ENCODE results near the gene MYO1G. TPM values are rescaled to one million over a fixed set of nuclear protein-coding genes. Genes with fewer than 3 reads are reported as not detected.

The MYO1G gene
- total RNA-seq: 100 to 1,000 TPM in 3 of 5 experiments, 10 to 100 TPM in 2; 29.2 to 385 (median 107) TPM
- 10 to 100 TPM; 51.1 to 76.0 TPM for polyA plus RNA-seq
- total RNA-seq: 199 reads per million, percentile 93 among the genes with 10 or more reads in this experiment

DNA sequence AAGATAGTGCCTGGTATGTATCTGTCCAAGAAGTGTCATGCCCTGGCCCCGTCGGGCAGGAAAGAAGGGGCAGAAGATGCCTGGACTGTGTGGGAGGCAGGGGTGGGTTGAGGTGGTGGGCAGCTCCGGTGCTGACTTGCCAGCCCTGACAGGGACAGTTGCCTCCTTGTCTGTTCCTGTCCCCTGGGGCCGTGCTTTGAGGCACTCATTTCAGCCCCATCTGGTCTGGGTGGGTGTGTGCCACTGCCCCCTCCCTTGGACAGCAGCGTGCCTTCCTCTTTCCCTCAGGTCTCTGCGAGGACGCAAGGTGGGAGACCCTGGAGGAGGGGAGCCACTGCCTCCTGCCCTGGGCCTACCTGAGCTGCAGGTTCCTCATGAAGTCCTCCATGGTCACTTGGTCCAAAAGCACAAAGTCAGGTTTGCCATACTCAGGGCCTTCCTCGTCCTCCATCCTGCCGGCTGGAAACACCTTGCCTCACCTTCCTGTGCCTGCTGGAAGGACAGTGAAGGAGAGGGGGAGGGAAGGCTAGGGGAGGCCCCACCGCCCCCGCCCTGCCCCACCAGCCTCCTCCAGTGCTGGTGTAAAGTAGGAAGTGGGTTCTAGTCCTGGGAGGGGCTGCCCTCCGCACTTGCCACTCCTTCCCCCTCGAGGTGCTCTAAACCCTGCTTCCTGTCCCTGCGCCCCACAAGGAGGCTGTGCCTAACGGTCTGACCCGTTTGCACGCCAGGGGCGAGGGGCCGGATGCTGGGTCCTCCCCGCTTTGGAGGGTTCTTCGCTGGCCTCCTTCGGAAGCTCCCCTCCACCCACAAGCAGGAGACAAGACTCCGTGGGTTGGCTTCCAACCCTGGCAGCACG is at the start of gene MYO1G:
Gene MYO1G (minus strand): TSS at position 505 of the 856 bp plus-strand sequence. CDS start 54 bp downstream, at position 451.
- peaks cover 3 to 60% (median 18%) of the 10 kb centered on the region in 5 donors for H3K36me3 Mint-ChIP-seq
- CTCF ChIA-PET: interaction anchor here (0.6 to 1.3 kb wide), 4 partner anchors 18 to 110 kb away, joined by 3 to 4 read pairs (median 4); no protein-coding TSS in a partner anchor
- peak; percentile 83 for ATAC-seq
- peak; percentile 58 to 90 (median 87) for DNase-seq
- H3K9me3 Mint-ChIP-seq: no peaks in the 10 kb centered on the region
- POLR2A ChIA-PET: interaction anchor here (1.0 to 19.9 kb wide), 15 partner anchors 10 to 158 kb away, joined by 3 to 309 read pairs (median 5); partner anchors contain the start of genes CCM2, H2AZ2, PURB and TBRG4
- peaks cover 19 to 43% (median 29%) of the 10 kb centered on the region in 3 experiments for H3K36me3 ChIP-seq (ENCODE audit: control insufficient read depth in 2 of 3, insufficient read depth in 3 of 3, low read length in 3 of 3)
- peak within 1 kb of the TSS; percentile 84 to 100 (median 94) for H3K4me3 Mint-ChIP-seq
- H3K27me3 ChIP-seq (ENCODE audit: control insufficient read depth in 2 of 2, insufficient read depth in 2 of 2, low read length in 2 of 2): no peaks in the 10 kb centered on the region
- peaks cover 47 to 95% (median 65%) of the 10 kb centered on the region in 7 donors for H3K4me1 Mint-ChIP-seq
- H3K4me1 ChIP-seq (ENCODE audit: control insufficient read depth in 2 of 2, insufficient read depth in 2 of 2, low read length in 2 of 2): peaks cover 57 to 66% of the 10 kb centered on the region in 2 donors
- intact Hi-C loops (cut with micrococcal nuclease): loop anchor here (1.0 to 5.0 kb wide), 18 partner anchors 8 to 934 kb away; partner anchors contain the start of genes H2AZ2 (in 2 of the 2), PURB (in 2 of the 2), TBRG4 (in 2 of the 2) and TMED4 (in 2 of the 2)
- peak within 1 kb of the TSS; percentile 83 for H3K27ac ChIP-seq (ENCODE audit: low read depth, low read length)
- no peaks in the 10 kb centered on the region for H3K27me3 Mint-ChIP-seq
- H3K4me3 ChIP-seq (ENCODE audit: low read length): peak within 1 kb of the TSS; percentile 78
- peak within 1 kb of the TSS; percentile 93 to 99 (median 96) for H3K27ac Mint-ChIP-seq
- no peaks in the 10 kb centered on the region for H3K9me3 ChIP-seq (ENCODE audit: control insufficient read depth in 2 of 3, low read length in 3 of 3)

DNA sequence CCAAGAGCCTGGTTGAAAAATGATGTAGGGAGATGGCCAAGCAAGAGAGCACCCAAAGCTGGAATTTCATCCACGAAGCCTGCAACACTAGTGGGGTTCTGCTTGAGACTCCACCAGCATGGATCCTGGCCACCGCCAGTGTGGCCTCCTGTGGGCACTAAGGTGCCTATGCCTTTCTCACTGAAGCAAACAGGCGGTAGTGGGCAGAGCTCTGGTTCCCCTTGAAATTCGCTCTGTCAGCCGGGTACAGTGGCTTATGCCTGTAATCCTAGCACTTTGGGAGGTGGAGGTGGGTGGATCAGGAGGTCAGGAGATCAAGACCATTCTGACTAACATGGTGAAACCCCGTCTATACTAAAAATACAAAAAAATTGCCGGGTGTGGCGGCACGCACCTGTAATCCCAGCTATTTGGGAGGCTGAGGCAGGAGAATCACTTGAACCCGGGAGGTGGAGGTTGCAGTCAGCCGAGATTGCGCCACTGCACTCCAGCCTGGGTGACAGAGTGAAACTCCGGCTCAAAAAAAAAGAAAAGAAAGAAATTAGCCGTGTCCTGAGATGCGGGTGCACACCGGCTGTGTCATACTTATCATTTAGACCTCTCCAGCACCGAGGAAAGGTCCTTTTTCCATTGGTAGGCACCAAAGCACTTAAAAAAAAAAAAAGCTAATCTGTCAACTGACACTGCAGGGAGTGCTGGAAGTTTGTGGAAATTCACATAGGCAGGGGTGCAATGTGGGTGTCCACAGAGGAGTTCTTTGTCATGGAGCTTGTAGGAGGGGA is 49.5 kb upstream of the MYO1G start:
- Mint-ChIP-seq H3K36me3 (peaks cover 5 to 63% (median 37%) of the 10 kb centered on the region in 5 donors), H3K27me3 (no peaks in the 10 kb centered on the region), H3K4me3 (peak overlapping the region; percentile 89 to 98 (median 95)), H3K9me3 (peaks cover 0 to 2% (median 0%) of the 10 kb centered on the region in 11 donors), H3K4me1 (peaks cover 56 to 77% (median 67%) of the 10 kb centered on the region in 7 donors), H3K27ac (peak overlapping the region; percentile 80 to 97 (median 93))
- intact Hi-C loops (cut with micrococcal nuclease): loop anchor here in 1 of 2 donors (2.0 to 5.0 kb wide), 3 partner anchors 14 to 109 kb away; no protein-coding TSS in a partner anchor
- Histone ChIP-seq H3K4me1 (ENCODE audit: control insufficient read depth in 2 of 2, insufficient read depth in 2 of 2, low read length in 2 of 2) (peaks cover 46 to 68% of the 10 kb centered on the region in 2 donors), H3K36me3 (ENCODE audit: control insufficient read depth in 2 of 3, insufficient read depth in 3 of 3, low read length in 3 of 3) (peaks cover 0 to 20% (median 0%) of the 10 kb centered on the region in 3 experiments), H3K9me3 (ENCODE audit: control insufficient read depth in 2 of 3, low read length in 3 of 3) (no peaks in the 10 kb centered on the region), H3K27me3 (ENCODE audit: control insufficient read depth in 2 of 2, insufficient read depth in 2 of 2, low read length in 2 of 2) (no peaks in the 10 kb centered on the region), H3K27ac (ENCODE audit: low read depth, low read length) (peak overlapping the region; percentile 86), H3K4me3 (ENCODE audit: low read length) (peak overlapping the region; percentile 87)
- peak in 4 of 9 donors; percentile 20 to 28 (median 22) for DNase-seq
- POLR2A ChIA-PET: interaction anchor here (0.5 to 13.7 kb wide), 30 partner anchors 8 to 883 kb away, joined by 3 to 348 read pairs (median 4); partner anchors contain the start of genes CCM2, H2AZ2, MYO1G and NUDCD3
- CTCF ChIA-PET: interaction anchor here (0.9 to 5.6 kb wide), 7 partner anchors 11 to 55 kb away, joined by 3 to 65 read pairs (median 5); no protein-coding TSS in a partner anchor
- ATAC-seq: no peak

DNA sequence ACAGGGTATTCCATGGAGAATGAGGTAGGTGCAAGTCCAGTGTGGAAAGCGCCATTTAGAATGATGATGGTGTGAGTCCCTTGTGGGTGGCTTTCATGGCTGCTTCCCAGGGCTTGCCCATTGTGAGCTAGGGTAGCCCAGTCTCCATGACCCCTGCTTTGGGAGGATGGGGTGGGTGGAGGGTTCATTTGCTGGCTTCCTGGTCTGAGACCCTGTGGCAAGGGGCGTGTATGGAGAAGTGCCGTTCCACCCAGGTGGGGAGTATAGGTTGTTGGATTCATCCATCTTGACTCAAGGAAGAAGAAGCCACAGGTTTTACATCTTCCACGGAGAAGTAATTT is 48.9 kb upstream of the MYO1G start:
- Histone ChIP-seq H3K27me3 (ENCODE audit: control insufficient read depth in 2 of 2, insufficient read depth in 2 of 2, low read length in 2 of 2) (no peaks in the 10 kb centered on the region), H3K9me3 (ENCODE audit: control insufficient read depth in 2 of 3, low read length in 3 of 3) (no peaks in the 10 kb centered on the region), H3K4me3 (ENCODE audit: low read length) (peak overlapping the region; percentile 87), H3K27ac (ENCODE audit: low read depth, low read length) (peak overlapping the region; percentile 86), H3K4me1 (ENCODE audit: control insufficient read depth in 2 of 2, insufficient read depth in 2 of 2, low read length in 2 of 2) (peaks cover 40 to 62% of the 10 kb centered on the region in 2 donors), H3K36me3 (ENCODE audit: control insufficient read depth in 2 of 3, insufficient read depth in 3 of 3, low read length in 3 of 3) (peaks cover 0 to 20% (median 0%) of the 10 kb centered on the region in 3 experiments)
- peak overlapping the region; percentile 89 to 98 (median 95) for H3K4me3 Mint-ChIP-seq
- intact Hi-C loops (cut with micrococcal nuclease): loop anchor here (1.0 to 5.0 kb wide), 12 partner anchors 9 to 110 kb away; partner anchors contain the start of genes MYO1G (in 2 of the 2) and TBRG4 (in 2 of the 2)
- no peak for DNase-seq
- POLR2A ChIA-PET: interaction anchor here (0.7 to 13.7 kb wide), 25 partner anchors 8 to 537 kb away, joined by 3 to 348 read pairs (median 5); partner anchors contain the start of genes CCM2, H2AZ2, MYO1G and NUDCD3
- no peaks in the 10 kb centered on the region for H3K27me3 Mint-ChIP-seq
- peaks cover 50 to 75% (median 67%) of the 10 kb centered on the region in 7 donors for H3K4me1 Mint-ChIP-seq
- CTCF ChIA-PET: interaction anchor here (0.7 to 5.6 kb wide), 7 partner anchors 11 to 54 kb away, joined by 3 to 65 read pairs (median 5); no protein-coding TSS in a partner anchor
- ATAC-seq: peak; percentile 20
- H3K27ac Mint-ChIP-seq: peak overlapping the region; percentile 80 to 97 (median 93)
- peaks cover 0 to 2% (median 0%) of the 10 kb centered on the region in 11 donors for H3K9me3 Mint-ChIP-seq
- H3K36me3 Mint-ChIP-seq: peaks cover 5 to 60% (median 34%) of the 10 kb centered on the region in 5 donors

DNA sequence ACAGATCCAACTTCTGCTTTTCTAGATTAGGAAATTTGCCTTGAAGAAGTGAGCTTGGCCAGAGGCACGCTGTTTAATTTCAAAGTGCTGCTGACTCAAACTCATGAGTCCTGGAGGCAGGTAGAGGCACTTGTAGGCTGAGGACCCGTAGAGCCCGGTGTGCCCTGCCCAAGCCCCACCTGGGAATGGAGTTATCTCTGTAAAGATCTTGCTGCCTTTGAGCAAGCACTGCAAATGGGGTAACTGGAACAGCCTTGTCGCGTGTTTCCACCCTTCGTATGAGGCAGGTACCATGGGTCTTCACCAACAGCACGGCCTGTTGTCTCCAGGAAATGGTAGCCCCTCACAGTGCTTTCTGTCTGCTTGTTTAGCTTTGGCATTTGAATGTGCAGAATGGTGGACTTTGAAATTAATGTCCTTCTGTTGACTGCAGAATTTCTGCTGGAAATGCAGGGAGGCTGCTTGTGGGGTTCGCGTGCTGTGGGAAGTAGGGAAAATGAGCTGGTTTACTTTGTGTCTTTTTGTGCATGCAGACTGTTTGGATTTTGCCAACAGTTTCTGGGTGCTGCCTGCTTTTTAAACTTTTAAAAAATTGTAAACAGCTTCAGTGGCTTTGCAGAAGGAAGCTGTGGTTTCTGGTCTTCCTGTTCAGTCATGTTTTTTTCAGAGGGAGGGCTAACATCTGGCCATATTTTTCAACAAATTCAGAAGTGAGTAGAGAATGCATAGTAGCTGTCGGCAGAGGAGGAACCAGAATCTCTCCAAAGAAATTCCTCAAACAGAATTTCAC is 48.4 kb upstream of the MYO1G start:
- Mint-ChIP-seq H3K36me3 (peaks cover 5 to 56% (median 30%) of the 10 kb centered on the region in 5 donors), H3K4me3 (peak overlapping the region; percentile 89 to 98 (median 95)), H3K9me3 (peaks cover 0 to 2% (median 0%) of the 10 kb centered on the region in 11 donors), H3K27ac (peak overlapping the region; percentile 80 to 97 (median 93)), H3K4me1 (peaks cover 44 to 70% (median 62%) of the 10 kb centered on the region in 7 donors), H3K27me3 (no peaks in the 10 kb centered on the region)
- Histone ChIP-seq H3K4me1 (ENCODE audit: control insufficient read depth in 2 of 2, insufficient read depth in 2 of 2, low read length in 2 of 2) (peaks cover 34 to 57% of the 10 kb centered on the region in 2 donors), H3K27me3 (ENCODE audit: control insufficient read depth in 2 of 2, insufficient read depth in 2 of 2, low read length in 2 of 2) (no peaks in the 10 kb centered on the region), H3K36me3 (ENCODE audit: control insufficient read depth in 2 of 3, insufficient read depth in 3 of 3, low read length in 3 of 3) (peaks cover 0 to 17% (median 0%) of the 10 kb centered on the region in 3 experiments), H3K27ac (ENCODE audit: low read depth, low read length) (peak overlapping the region; percentile 86), H3K9me3 (ENCODE audit: control insufficient read depth in 2 of 3, low read length in 3 of 3) (no peaks in the 10 kb centered on the region), H3K4me3 (ENCODE audit: low read length) (peak overlapping the region; percentile 87)
- ATAC-seq (peak; percentile 81), DNase-seq (peak in 7 of 9 donors; percentile 42 to 79 (median 71))
- ChIA-PET CTCF (interaction anchor here (0.7 to 5.6 kb wide), 8 partner anchors 12 to 54 kb away, joined by 3 to 65 read pairs (median 4); no protein-coding TSS in a partner anchor), POLR2A (interaction anchor here (0.6 to 13.7 kb wide), 24 partner anchors 9 to 1087 kb away, joined by 3 to 348 read pairs (median 6); partner anchors contain the start of genes CCM2, H2AZ2, MYO1G and NUDCD3)
- intact Hi-C loops (cut with micrococcal nuclease): loop anchor here (1.0 to 5.0 kb wide), 11 partner anchors 9 to 110 kb away; partner anchors contain the start of genes MYO1G (in 2 of the 2) and TBRG4 (in 2 of the 2)

DNA sequence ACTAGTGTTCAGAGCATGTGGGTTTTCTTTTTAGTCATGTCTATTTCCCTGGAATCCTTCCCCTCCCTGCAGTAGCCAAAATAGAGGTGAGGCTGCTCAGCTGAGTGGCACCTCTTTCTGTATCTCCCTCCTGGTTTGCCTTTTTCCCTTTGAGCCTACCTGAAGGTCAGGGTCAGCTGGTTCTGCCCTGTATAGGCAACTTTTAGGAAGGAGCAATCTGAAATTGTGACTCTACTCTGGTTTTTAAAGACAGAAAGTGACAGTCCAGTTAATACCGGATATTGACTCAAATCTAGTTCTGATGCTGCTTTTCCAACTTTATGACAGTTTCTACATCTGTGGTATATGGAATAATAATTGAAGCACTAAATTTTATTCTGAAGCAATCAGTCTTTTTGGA is 47.2 kb upstream of the MYO1G start:
- ATAC-seq (no peak), DNase-seq (no peak)
- Histone ChIP-seq H3K4me3 (ENCODE audit: low read length) (no peak overlapping the region), H3K36me3 (ENCODE audit: control insufficient read depth in 2 of 3, insufficient read depth in 3 of 3, low read length in 3 of 3) (peaks cover 0 to 10% (median 0%) of the 10 kb centered on the region in 3 experiments), H3K27ac (ENCODE audit: low read depth, low read length) (peak overlapping the region; percentile 86), H3K4me1 (ENCODE audit: control insufficient read depth in 2 of 2, insufficient read depth in 2 of 2, low read length in 2 of 2) (peaks cover 28 to 54% of the 10 kb centered on the region in 2 donors), H3K9me3 (ENCODE audit: control insufficient read depth in 2 of 3, low read length in 3 of 3) (no peaks in the 10 kb centered on the region), H3K27me3 (ENCODE audit: control insufficient read depth in 2 of 2, insufficient read depth in 2 of 2, low read length in 2 of 2) (no peaks in the 10 kb centered on the region)
- Mint-ChIP-seq H3K36me3 (peaks cover 5 to 51% (median 29%) of the 10 kb centered on the region in 5 donors), H3K4me1 (peaks cover 46 to 72% (median 65%) of the 10 kb centered on the region in 7 donors), H3K27ac (peak overlapping the region; percentile 78 to 96 (median 91)), H3K4me3 (peak overlapping the region; percentile 31 to 79 (median 64)), H3K9me3 (peaks cover 0 to 2% (median 0%) of the 10 kb centered on the region in 11 donors), H3K27me3 (no peaks in the 10 kb centered on the region)
- CTCF ChIA-PET: interaction anchor here (1.3 to 3.3 kb wide), 3 partner anchors 25 to 54 kb away, joined by 3 to 17 read pairs (median 3); no protein-coding TSS in a partner anchor
- intact Hi-C loops (cut with micrococcal nuclease): loop anchor here in 1 of 2 donors (5.0 kb wide), 2 partner anchors 36 to 111 kb away; no protein-coding TSS in a partner anchor
- POLR2A ChIA-PET: interaction anchor here (0.7 to 13.7 kb wide), 9 partner anchors 10 to 452 kb away, joined by 3 to 348 read pairs (median 4); partner anchors contain the start of genes CCM2, DDX56 and MYO1G

All from naive thymus-derived CD4-positive, alpha-beta T cell (primary cell).